Panc1 (cell line): ENCODE data around the gene PPP1R2B.

Source experiments
- CTCF ChIP-seq: fragments of 450-650 bp; IDR thresholded peaks from 2 replicates; pipeline ENCODE4 v1.5.1; 2017; ENCODE audit warnings: mild to moderate bottlenecking
- POLR2AphosphoS5 ChIP-seq: IDR thresholded peaks from 2 replicates; pipeline ENCODE4 v1.6.1; 2012; ENCODE audit warnings: mild to moderate bottlenecking, low read depth, low read length, moderate library complexity
- SIN3A ChIP-seq: IDR thresholded peaks from 2 replicates; pipeline ENCODE4 v1.6.1; 2012; ENCODE audit warnings: low read depth, mild to moderate bottlenecking, low read length, moderate library complexity, borderline replicate concordance; ENCODE audit not compliant: insufficient read depth
- TCF7L2 ChIP-seq: IDR thresholded peaks from 2 replicates; pipeline ENCODE4 v1.6.1; 2011; ENCODE audit warnings: mild to moderate bottlenecking, low read depth, low read length, inconsistent platforms
- TF ChIP-seq, protein P1 (sequence below), 2 experiments: IDR thresholded peaks; 2 replicates each; pipeline ENCODE4 v1.6.1; 2011 to 2012; ENCODE audit warnings: low read depth in 2 of 2, control low read depth in 1 of 2, low read length in 1 of 2, mild to moderate bottlenecking in 1 of 2, moderate library complexity in 1 of 2; ENCODE audit not compliant: insufficient read depth in 1 of 2

GRCh38 chr5:156896546-156896945, 46.5 kb downstream of the PPP1R2B start:
- no peak for TF ChIP-seq POLR2AphosphoS5
- no peak for TF ChIP-seq CTCF
- TF ChIP-seq, protein P1, sequence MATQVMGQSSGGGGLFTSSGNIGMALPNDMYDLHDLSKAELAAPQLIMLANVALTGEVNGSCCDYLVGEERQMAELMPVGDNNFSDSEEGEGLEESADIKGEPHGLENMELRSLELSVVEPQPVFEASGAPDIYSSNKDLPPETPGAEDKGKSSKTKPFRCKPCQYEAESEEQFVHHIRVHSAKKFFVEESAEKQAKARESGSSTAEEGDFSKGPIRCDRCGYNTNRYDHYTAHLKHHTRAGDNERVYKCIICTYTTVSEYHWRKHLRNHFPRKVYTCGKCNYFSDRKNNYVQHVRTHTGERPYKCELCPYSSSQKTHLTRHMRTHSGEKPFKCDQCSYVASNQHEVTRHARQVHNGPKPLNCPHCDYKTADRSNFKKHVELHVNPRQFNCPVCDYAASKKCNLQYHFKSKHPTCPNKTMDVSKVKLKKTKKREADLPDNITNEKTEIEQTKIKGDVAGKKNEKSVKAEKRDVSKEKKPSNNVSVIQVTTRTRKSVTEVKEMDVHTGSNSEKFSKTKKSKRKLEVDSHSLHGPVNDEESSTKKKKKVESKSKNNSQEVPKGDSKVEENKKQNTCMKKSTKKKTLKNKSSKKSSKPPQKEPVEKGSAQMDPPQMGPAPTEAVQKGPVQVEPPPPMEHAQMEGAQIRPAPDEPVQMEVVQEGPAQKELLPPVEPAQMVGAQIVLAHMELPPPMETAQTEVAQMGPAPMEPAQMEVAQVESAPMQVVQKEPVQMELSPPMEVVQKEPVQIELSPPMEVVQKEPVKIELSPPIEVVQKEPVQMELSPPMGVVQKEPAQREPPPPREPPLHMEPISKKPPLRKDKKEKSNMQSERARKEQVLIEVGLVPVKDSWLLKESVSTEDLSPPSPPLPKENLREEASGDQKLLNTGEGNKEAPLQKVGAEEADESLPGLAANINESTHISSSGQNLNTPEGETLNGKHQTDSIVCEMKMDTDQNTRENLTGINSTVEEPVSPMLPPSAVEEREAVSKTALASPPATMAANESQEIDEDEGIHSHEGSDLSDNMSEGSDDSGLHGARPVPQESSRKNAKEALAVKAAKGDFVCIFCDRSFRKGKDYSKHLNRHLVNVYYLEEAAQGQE (IDR thresholded peaks at IDR 0.05; ENCODE audit: insufficient read depth in 1 of 2, low read depth in 2 of 2, low read length in 1 of 2), result no peak
- TF ChIP-seq SIN3A, result no peak
- TF ChIP-seq TCF7L2, result no peak
